NCI-H2227 treated with DMSO at 0.1 percent for 48 hours (cell line): ENCODE data around the gene PLAGL2.
"Not testable (repeated sequence)": the region's sequence is repeated elsewhere in the genome, so short reads cannot be mapped to it uniquely, and the experiment has no call there.

Source experiments
- DNase-seq: peaks from one replicate; lab custom pipeline; 2025; lab: John Stamatoyannopoulos, UW

The PLAGL2 gene

DNA sequence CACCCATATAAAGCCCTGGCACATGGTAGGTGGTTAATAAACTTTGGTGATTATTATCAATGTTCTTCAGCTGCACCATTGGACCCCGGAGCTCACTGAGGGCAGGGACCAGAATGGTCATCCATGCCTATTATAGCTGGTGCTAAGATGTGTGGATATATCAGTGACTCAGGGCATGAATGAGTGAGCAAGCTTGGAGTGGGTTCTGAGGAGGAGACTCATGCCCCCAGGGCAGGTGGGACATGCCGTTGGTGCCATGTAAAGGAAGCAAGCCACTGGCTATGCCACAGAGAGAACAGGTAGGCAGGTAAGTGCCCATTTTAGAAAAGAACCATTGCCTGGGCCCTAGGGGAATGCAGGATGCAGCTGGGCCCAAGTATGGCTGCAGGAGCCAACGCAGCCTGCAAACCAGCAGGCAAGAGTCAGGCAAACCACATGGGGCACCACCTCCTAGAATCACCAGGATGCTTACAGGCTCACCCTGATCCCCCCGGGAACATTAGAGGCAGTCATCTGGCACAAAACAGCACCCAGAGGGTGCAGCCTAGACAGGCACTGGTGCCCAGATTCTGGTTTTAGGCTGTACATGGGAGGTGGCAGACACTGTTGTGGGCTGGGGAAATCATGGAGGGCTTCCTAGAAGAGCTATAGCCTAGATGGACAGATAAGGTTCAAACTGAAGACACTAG, 23.5 kb downstream of the PLAGL2 start:
- no peak for DNase-seq

GRCh38 chr20:32181606-32182005, 25.9 kb downstream of the PLAGL2 start:
- no peak for DNase-seq

DNA sequence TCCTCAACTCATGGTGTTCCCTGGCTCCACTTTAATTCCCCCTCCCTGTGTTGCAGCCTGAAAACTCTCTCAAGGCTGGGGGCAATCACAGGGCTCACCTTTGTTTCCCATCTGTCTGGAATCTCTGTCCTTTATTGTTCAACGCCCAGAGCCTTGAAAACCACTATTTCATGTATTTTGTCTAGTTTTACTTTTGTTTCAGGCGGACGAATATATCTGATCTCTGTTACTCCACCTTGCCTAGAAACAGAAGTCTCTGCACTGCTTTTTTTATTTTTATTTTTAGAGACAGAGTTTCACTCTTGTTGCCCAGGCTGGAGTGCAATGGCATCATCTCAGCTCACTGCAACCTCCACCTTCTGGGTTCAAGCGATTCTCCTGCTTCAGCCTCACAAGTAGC, 27.6 kb downstream of the PLAGL2 start:
- DNase-seq, result no peak

GRCh38 chr20:32179515-32179914, 28.0 kb downstream of the PLAGL2 start:
- no peak for DNase-seq

DNA sequence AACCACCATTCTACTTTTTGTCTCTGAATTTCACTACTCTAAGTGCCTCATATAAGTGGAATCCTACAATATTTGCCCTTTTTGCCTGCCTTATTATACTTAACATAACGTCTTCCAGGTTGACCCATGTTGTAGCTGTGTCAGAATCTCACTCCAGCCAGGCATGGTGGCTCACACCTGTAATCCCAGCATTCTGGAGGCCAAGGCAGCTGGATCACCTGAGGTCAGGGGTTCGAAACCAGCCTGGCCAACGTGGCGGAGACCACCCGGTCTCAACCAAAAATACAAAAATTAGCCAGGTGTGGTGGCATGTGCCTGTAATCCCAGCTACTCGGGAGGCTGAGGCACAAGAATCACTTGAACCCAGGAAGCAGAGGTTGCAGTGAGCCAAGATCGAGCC, 29.8 kb downstream of the PLAGL2 start:
- not testable (repeated sequence) for DNase-seq

- DNase-seq, result peak; percentile 10
Measured at GRCh38 chr20:32168184-32168910, 39.2 kb downstream of the PLAGL2 start.

GRCh38 chr20:32167552-32167951, 40.0 kb downstream of the PLAGL2 start:
- DNase-seq, result no peak

DNA sequence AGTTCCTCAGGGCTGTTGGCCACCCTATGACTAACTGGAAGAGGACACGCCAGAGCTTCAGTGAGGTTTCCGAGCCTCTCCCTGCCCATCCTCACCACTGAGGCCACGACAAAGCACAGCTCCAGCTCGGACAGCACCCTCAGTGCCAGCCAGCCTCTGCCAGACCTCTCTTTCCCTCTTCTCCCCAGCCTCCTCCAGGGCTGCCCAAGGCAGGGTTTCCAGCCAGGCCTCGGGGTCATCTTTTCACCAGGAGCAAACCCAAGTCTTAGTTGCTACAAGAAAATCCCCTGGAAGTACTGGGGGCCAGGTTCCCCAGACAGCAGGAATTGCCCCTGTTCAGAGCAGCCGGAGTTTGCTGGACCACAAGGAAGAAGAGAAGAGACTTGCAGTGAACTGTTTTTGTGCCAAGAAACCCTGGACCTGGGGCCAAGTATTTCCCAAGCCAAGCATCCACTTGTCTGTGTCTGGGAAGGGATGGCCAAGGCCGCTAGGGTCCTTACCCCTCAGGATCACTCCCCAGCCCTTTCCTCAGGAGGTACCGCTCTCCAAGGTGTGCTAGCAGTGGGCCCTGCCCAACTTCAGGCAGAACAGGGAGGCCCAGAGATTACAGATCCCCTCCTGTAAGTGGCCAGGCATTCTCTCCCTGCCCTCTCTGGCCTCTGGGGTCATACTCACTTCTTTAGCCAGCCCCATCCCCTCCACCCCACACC, 41.6 kb downstream of the PLAGL2 start:
- no peak for DNase-seq

DNA sequence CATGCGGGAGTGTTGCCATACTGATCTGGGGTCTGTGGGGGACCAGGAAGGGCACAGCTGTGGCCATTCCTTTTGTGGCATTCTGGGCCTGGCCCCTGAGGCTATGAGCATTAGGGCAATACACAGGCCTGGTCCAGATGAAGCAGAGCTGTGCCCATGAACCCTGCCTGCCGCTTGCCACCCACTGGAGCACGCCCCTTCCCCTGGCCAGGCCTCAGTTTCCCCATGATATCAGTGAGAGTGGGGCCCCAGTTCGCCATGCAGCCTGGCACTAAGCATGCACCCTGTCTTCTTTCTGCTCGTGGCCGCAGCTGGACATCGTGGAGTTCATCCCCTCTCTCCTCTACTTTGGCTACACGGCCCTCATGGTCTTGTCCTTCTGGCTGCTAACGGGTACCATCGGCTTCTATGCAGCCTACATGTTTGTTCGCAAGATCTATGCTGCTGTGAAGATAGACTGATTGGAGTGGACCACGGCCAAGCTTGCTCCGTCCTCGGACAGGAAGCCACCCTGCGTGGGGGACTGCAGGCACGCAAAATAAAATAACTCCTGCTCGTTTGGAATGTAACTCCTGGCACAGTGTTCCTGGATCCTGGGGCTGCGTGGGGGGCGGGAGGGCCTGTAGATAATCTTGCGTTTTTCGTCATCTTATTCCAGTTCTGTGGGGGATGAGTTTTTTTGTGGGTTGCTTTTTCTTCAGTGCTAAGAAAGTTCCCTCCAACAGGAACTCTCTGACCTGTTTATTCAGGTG, 42.4 kb downstream of the PLAGL2 start:
- no peak for DNase-seq

- no peak for DNase-seq
Measured at GRCh38 chr20:32163951-32164350, 43.6 kb downstream of the PLAGL2 start.

DNA sequence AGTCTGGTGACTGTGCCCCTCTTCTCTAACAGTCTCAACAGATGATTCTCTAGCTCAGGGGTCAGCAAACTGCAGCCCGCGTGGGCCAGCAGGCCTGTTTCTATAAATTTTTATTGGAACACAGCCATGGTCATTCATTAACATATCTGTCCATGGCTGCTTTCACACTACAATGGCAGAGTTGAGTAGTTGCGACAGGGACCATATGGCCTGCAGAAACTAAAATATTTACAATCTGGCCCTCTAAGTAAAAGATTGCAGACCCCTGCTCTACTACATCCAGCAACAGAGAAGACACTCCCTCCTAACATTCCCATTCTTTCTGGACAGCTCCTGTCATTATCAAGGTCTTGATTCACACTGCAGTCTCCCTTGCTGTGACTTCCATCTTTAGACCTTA, 45.2 kb downstream of the PLAGL2 start:
- no peak for DNase-seq

GRCh38 chr20:32160341-32160740, 47.2 kb downstream of the PLAGL2 start:
- no peak for DNase-seq

- no peak for DNase-seq
Measured at GRCh38 chr20:32159766-32160221, 47.7 kb downstream of the PLAGL2 start.

GRCh38 chr20:32158943-32159660, 48.4 kb downstream of the PLAGL2 start:
- no peak for DNase-seq

DNA sequence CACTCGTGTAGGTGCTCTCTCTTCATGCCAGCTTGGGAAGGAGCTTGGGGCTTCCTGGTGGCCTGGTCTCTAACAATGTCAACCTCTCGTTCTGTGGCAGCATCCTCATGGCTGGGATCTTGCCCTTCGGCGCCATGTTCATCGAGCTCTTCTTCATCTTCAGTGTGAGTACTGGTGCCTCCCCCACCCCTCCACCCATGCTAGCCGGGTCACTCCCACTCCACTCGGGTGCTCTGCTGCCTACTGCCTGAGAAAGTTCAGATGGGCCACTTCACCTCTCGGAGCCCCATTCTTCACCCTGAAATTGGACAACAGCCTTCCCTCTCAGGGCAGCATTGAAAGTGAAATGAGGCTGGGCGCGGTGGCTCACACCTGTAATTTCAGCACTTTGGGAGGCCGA, 49.2 kb downstream of the PLAGL2 start:
- DNase-seq, result no peak

DNA sequence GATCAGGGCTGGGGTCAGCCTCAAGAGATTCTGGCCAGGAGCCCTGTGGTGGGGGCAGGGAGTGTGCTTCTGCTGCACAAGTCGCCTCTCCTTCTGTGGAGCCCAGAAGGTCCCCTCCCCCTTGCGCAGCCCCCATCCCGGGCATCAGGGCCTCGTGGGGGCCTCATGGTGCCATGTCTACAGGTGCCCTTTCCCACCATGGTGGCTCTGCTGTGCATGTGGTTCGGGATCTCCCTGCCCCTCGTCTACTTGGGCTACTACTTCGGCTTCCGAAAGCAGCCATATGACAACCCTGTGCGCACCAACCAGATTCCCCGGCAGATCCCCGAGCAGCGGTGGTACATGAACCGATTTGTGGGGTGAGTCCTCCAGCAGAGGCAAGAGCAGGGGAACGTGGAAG, 49.9 kb downstream of the PLAGL2 start:
- DNase-seq, result no peak

- no peak for DNase-seq
Measured at GRCh38 chr20:32155017-32155981, 52.2 kb downstream of the PLAGL2 start.

DNA sequence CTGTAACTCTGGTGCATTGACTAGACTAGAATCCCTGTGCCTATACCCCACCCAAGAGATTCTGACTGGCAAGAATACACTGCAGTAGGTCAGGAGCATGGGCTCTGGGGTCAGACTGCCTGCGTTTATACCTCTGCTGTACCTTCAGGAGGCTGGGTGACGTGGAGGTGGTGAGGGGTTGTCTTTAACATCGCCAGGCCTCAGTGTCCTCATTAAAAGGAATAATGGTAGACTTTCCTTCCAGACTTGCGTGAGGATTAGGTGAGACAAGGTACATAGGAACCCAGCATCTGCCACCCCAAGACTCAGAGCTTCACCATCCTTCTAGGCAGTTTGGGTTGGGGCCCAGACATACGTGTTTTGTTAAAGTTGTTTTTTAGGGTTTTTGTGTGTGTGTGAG, 53.8 kb downstream of the PLAGL2 start:
- DNase-seq, result no peak

DNA sequence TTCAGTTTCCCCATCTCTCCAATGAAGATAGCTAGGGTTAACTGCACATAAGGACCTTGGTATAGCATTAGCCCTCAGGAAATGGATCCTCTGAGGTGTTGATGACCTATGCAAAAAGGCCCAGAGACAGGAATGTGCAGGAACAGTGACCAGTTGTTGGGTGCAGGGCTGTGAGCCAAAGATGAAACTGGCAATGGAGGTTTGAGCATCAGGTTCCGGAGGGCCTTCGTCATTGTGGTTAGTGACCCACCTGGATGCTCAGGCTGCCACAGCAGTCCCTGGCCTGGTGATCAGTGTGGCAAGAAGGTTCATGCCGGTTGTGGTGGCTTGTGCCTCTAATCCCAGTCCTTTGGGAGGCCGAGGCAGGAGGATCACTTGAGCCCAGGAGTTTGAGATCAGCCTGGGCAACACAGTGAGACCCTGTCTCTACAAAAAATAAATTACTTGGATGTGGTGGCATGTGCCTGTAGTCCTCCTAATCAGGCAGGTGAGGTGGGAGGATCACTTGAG, 54.3 kb downstream of the PLAGL2 start:
- DNase-seq, result no peak
